K562 (cell line): ENCODE data around the gene FOXS1. TPM values are rescaled to one million over a fixed set of nuclear protein-coding genes. Genes with fewer than 3 reads are reported as not detected.

ENCODE experiments used
- ATAC-seq: fragments of 200-7000 bp; cut with Tn5 transposase; 3 replicates; pipeline ENCODE4 v1.9.1; 2020; ENCODE audit warnings: moderate library complexity
- BruUV-seq: library from RNA; stranded (reverse); fragments of 400-500 nt; replicated peaks from 2 replicates; lab custom pipeline; 2021; lab: Mats Ljungman, UMichigan
- CTCF ChIA-PET: fragments of 300-600 bp; formaldehyde crosslinking; extraction: SDS; loops from one replicate; lab custom pipeline; 2021; ENCODE audit warnings: low intra/inter-chr PET ratio; lab: Yijun Ruan, JAX
- POLR2A ChIA-PET: fragments of 300-600, 350-650 bp; sonication (Branson Sonifier 250); formaldehyde crosslinking; extraction: SDS; loops from one replicate; lab custom pipeline; 2021; ENCODE audit warnings: antibody characterized with exemption, inconsistent platforms; lab: Yijun Ruan, JAX
- DNase-seq, 4 experiments: peaks; one replicate each; pipeline versions ENCODE4 v3.0.0 to v3.0.0-alpha.2; 2011 to 2018; ENCODE audit warnings: low spot score in 3 of 4, mixed read lengths in 3 of 4; ENCODE audit errors: extremely low read depth in 1 of 4
- FAIRE-seq: peaks from 2 replicates; lab custom pipeline; 2011; peaks lifted over from hg19 to GRCh38; lab: Jason Lieb, UNC
- H2AFZ ChIP-seq: 2 replicates; pipeline ENCODE4 v1.6.0; 2011; ENCODE audit warnings: low read depth, low read length, control low read depth, inconsistent platforms
- H3K27ac ChIP-seq: fragments of 200-600 bp; 3 replicates; pipeline ENCODE4 v1.8.0; 2011; ENCODE audit warnings: low read depth, mild to moderate bottlenecking, control low read depth, inconsistent platforms, low read length, moderate library complexity, mixed read lengths; ENCODE audit errors: extremely low read depth
- H3K27me3 ChIP-seq, 2 experiments: fragments of 300-600 bp in 1 of 2; 2 replicates in 1 of 2; 3 replicates in 1 of 2; pipeline versions ENCODE4 v1.6.0 to v1.8.0; 2011; ENCODE audit warnings: inconsistent platforms in 2 of 2, low read length in 2 of 2, mild to moderate bottlenecking in 1 of 2, mixed read lengths in 1 of 2, moderate library complexity in 1 of 2; ENCODE audit not compliant: control insufficient read depth in 2 of 2, insufficient read depth in 2 of 2
- H3K36me3 ChIP-seq: fragments of 300-600 bp; 3 replicates; pipeline ENCODE4 v1.8.0; 2011; ENCODE audit warnings: mild to moderate bottlenecking, low read length, inconsistent platforms; ENCODE audit not compliant: control insufficient read depth, insufficient read depth
- H3K4me1 ChIP-seq, 2 experiments: fragments of 200-600 bp in 1 of 2; replicated peaks in 1 of 2; 2 replicates in 1 of 2; 3 replicates in 1 of 2; pipeline versions ENCODE4 v1.5.1 to v1.8.0; 2011; ENCODE audit warnings: inconsistent platforms in 2 of 2, low read length in 2 of 2, mild to moderate bottlenecking in 1 of 2, mixed read lengths in 1 of 2, moderate library complexity in 1 of 2; ENCODE audit not compliant: control insufficient read depth in 2 of 2, insufficient read depth in 2 of 2
- H3K4me2 ChIP-seq: 2 replicates; pipeline ENCODE4 v1.6.1; 2011; ENCODE audit warnings: low read length, control low read depth, inconsistent platforms, mixed read lengths; ENCODE audit not compliant: insufficient read depth
- H3K4me3 ChIP-seq: fragments of 200-600 bp; sonication (generic), shearing (Covaris generic); 2 replicates; pipeline ENCODE4 v1.5.1; 2016; ENCODE audit warnings: control low read depth, inconsistent platforms
- H3K79me2 ChIP-seq: fragments of 200-600 bp; 3 replicates; pipeline ENCODE4 v1.8.0; 2011; ENCODE audit warnings: low read length, inconsistent platforms; ENCODE audit not compliant: control insufficient read depth, insufficient read depth
- H3K9ac ChIP-seq, 2 experiments: 2 replicates each; pipeline versions ENCODE4 v1.6.0 to v1.6.1; 2011; ENCODE audit warnings: low read depth in 2 of 2, low read length in 2 of 2, control low read depth in 1 of 2, inconsistent platforms in 1 of 2, mild to moderate bottlenecking in 1 of 2, mixed read lengths in 1 of 2; ENCODE audit not compliant: insufficient read depth in 1 of 2
- H3K9me1 ChIP-seq: one replicate; pipeline ENCODE4 v1.6.0; 2011; ENCODE audit warnings: inconsistent platforms, mild to moderate bottlenecking, low read length, moderate library complexity; ENCODE audit not compliant: control insufficient read depth, insufficient read depth
- H3K9me3 ChIP-seq: replicated peaks from 2 replicates; pipeline ENCODE4 v1.5.1; 2011; ENCODE audit warnings: low read depth, low read length, inconsistent platforms; ENCODE audit not compliant: control insufficient read depth, insufficient read depth
- H4K20me1 ChIP-seq: replicated peaks from 2 replicates; pipeline ENCODE4 v1.6.1; 2011; ENCODE audit warnings: low read length, inconsistent platforms, mixed read lengths; ENCODE audit not compliant: control insufficient read depth, insufficient read depth
- ARID1B ChIP-seq: fragments of 450-650 bp; IDR thresholded peaks from 2 replicates; pipeline ENCODE4 v1.6.1; 2016; ENCODE audit warnings: antibody characterized with exemption, mild to moderate bottlenecking, inconsistent platforms
- BHLHE40 ChIP-seq: IDR thresholded peaks from 2 replicates; pipeline ENCODE4 v1.6.1; 2011; ENCODE audit warnings: low read length, improper control_type of control experiment
- BRD9 ChIP-seq: fragments of 450-650 bp; IDR thresholded peaks from 2 replicates; pipeline ENCODE4 v1.6.1; 2018; ENCODE audit warnings: low read depth; ENCODE audit not compliant: partially characterized antibody
- CBX5 ChIP-seq: IDR thresholded peaks from 2 replicates; pipeline ENCODE4 v1.6.1; 2014; ENCODE audit warnings: low read depth, borderline replicate concordance
- ETS1 ChIP-seq: conservative IDR thresholded peaks from 2 replicates; pipeline ENCODE4 v1.6.1; 2011; ENCODE audit warnings: low read depth, mild to moderate bottlenecking, low read length; ENCODE audit not compliant: control insufficient read depth
- MCM3 ChIP-seq: fragments of 450-650 bp; IDR thresholded peaks from 2 replicates; pipeline ENCODE4 v1.6.1; 2016
- MTA1 ChIP-seq: fragments of 450-650 bp; IDR thresholded peaks from 2 replicates; pipeline ENCODE4 v1.6.1; 2017; ENCODE audit warnings: borderline replicate concordance
- POLR2AphosphoS5 ChIP-seq: IDR thresholded peaks from 2 replicates; pipeline ENCODE4 v1.6.1; 2011; ENCODE audit warnings: mild to moderate bottlenecking, low read depth, low read length, moderate library complexity; ENCODE audit not compliant: control insufficient read depth, insufficient read depth
- PTBP1 ChIP-seq: fragments of 200-400 bp; formaldehyde crosslinking; IDR thresholded peaks from 2 replicates; pipeline ENCODE4 v1.6.1; 2017; ENCODE audit warnings: low read depth, low read length
- U2AF1 ChIP-seq: fragments of 200-400 bp; formaldehyde crosslinking; optimal IDR thresholded peaks from 2 replicates; pipeline ENCODE3; 2017; ENCODE audit warnings: mild to moderate bottlenecking, low read depth, low read length, moderate library complexity
- WGBS: fragments of 100-300 bp; shearing (Covaris generic); methylation state at CpG from one replicate; pipeline ENCODE4 v1.1.6; 2016; ENCODE audit warnings: low coverage, mixed read lengths; ENCODE audit not compliant: insufficient coverage; ENCODE audit errors: missing lambda C conversion rate; 5-methylcytosine and 5-hydroxymethylcytosine counted together
- in situ Hi-C: fragments of 300-500 bp; cut with MboI; formaldehyde crosslinking; loops from 4 replicates; pipeline ENCODE4 v1.15.0; 2018; ENCODE audit warnings: inconsistent platforms, mixed read lengths
- intact Hi-C: fragments of 100-400 bp; cut with micrococcal nuclease; formaldehyde crosslinking; loops from 2 replicates; pipeline ENCODE4 v1.14.2; 2022
- polyA plus RNA-seq, 8 experiments: library from polyadenylated mRNA; depleted of rRNA in 4 of 8; stranded (reverse) in 5 of 8; unstranded in 3 of 8; fragments of >200 nt; fragmentation: Nextera tagmentation in 2 of 8; fragmentation: Illumina TruSeq in 1 of 8; extraction: Ambion mirVana in 2 of 8; extraction: Trizol in 1 of 8; gene quantifications; 2 replicates each; pipeline versions ENCODE4 v1.2.1 to v1.2.3, GENCODE V29; 2011 to 2014; ENCODE audit warnings: inconsistent platforms in 1 of 8, missing spikeins in 1 of 8
- total RNA-seq, 7 experiments: library from RNA; depleted of rRNA in 6 of 7; stranded (reverse); fragments of >200 nt in 6 of 7; fragmentation: Illumina TruSeq in 2 of 7; extraction: Trizol in 2 of 7; gene quantifications; 2 replicates each; pipeline versions ENCODE4 v1.2.1 to v1.2.3, GENCODE V29; 2011 to 2021; ENCODE audit warnings: low replicate concordance in 1 of 7

FOXS1 gene
- total and polyA plus RNA-seq, 9 of the 15 experiments (the other 6 are each of a cell fraction or from before 2014, with no cell fraction given), result not detected

- Histone ChIP-seq H3K27ac (no peak overlapping the region), H3K4me1 (no peaks in the 10 kb centered on the region; a peak in 2 of 5 replicates), H3K79me2 (no peaks in the 10 kb centered on the region), H3K4me3 (no peak overlapping the region), H3K27me3 (no peaks in the 10 kb centered on the region), H3K9ac (no peak overlapping the region), H2AFZ (no peak overlapping the region), H3K9me1 (no peaks in the 10 kb centered on the region), H3K9me3 (no peaks in the 10 kb centered on the region), H3K4me2 (no peak overlapping the region), H4K20me1 (peaks cover 3% of the 10 kb centered on the region; the same call in 1 of the 2 replicates), H3K36me3 (peaks cover 90% of the 10 kb centered on the region)
- in situ Hi-C loops, result no loop called here
- ChIA-PET CTCF (no interaction called here), POLR2A (interaction anchor here (0.7 kb wide), 1 partner anchor 15 kb away, joined by 3 read pairs; no protein-coding TSS in a partner anchor)
- peak; percentile 52 for ATAC-seq
- no TSS peak for BruUV-seq
- intact Hi-C loops, result no loop called here
- FAIRE-seq, result no peak
- peak; percentile 77 for TF ChIP-seq BHLHE40
- TF ChIP-seq ARID1B, result no peak
- peak; percentile 32; the same call in 1 of the 2 replicates for TF ChIP-seq POLR2AphosphoS5
- no peak for TF ChIP-seq CBX5
- peak in 1 of 4 experiments; percentile 22 for DNase-seq
- WGBS, result 24% methylated on average over 7 of the region's 7 CpGs
Measured at GRCh38 chr20:31801508-31801907, 43.9 kb downstream of the FOXS1 start.

- Histone ChIP-seq H3K9ac (no peak overlapping the region), H3K4me1 (no peaks in the 10 kb centered on the region; a peak in 2 of 5 replicates), H3K27me3 (no peaks in the 10 kb centered on the region), H3K4me3 (no peak overlapping the region), H3K79me2 (no peaks in the 10 kb centered on the region), H3K27ac (no peak overlapping the region), H3K36me3 (peaks cover 91% of the 10 kb centered on the region), H3K4me2 (no peak overlapping the region), H4K20me1 (no peaks in the 10 kb centered on the region; the same call in 1 of the 2 replicates), H2AFZ (no peak overlapping the region), H3K9me1 (no peaks in the 10 kb centered on the region), H3K9me3 (no peaks in the 10 kb centered on the region)
- TF ChIP-seq MCM3 (no peak), BRD9 (no peak), ETS1 (no peak), PTBP1 (no peak), U2AF1 (no peak), MTA1 (no peak)
- intact Hi-C loops (loop anchor here (10.0 kb wide), 1 partner anchor 163 kb away; the partner anchor contains the start of gene COX4I2), in situ Hi-C loops (no loop called here)
- DNase-seq, result no peak
- ChIA-PET POLR2A (interaction anchor here (0.7 to 0.9 kb wide), 3 partner anchors 8 to 242 kb away, joined by 3 to 4 read pairs (median 4); no protein-coding TSS in a partner anchor), CTCF (no interaction called here)
- no TSS peak for BruUV-seq
- WGBS, result 97% methylated on average over 3 of the region's 3 CpGs
- ATAC-seq, result no peak
- FAIRE-seq, result no peak
Measured at GRCh38 chr20:31797364-31797763, 48.0 kb downstream of the FOXS1 start.
